PC-9 (cell line): ENCODE measurements around the gene CBLB. TPM values are rescaled to one million over a fixed set of nuclear protein-coding genes. Genes with fewer than 3 reads are reported as not detected.

ENCODE experiments used
- BruUV-seq: library from RNA; stranded (reverse); fragments of 400-500 nt; replicated peaks from 2 replicates; lab custom pipeline; 2021; lab: Mats Ljungman, UMichigan
- CTCF ChIA-PET: fragments of 300-600 bp; sonication (Branson Sonifier 250); formaldehyde crosslinking; loops from one replicate; lab custom pipeline; 2022; ENCODE audit warnings: antibody characterized with exemption; lab: Charles Lee
- POLR2A ChIA-PET: fragments of 300-600 bp; sonication (Branson Sonifier 250); formaldehyde crosslinking; loops from one replicate; lab custom pipeline; 2022; ENCODE audit warnings: antibody characterized with exemption; ENCODE audit not compliant: unreplicated experiment; lab: Charles Lee
- DNase-seq, 2 experiments: peaks; one replicate each; pipeline versions ENCODE4 v3.0.0 to v3.0.0-alpha.2; 2015 to 2022; ENCODE audit warnings: mixed read lengths in 1 of 2
- H2AFZ ChIP-seq: fragments of 200-600 bp; sonication (generic); 2 replicates; pipeline ENCODE4 v1.8.1; 2017; ENCODE audit warnings: antibody characterized with exemption
- H3F3A ChIP-seq: fragments of 200-600 bp; sonication (generic); 2 replicates; pipeline ENCODE4 v1.8.1; 2017; ENCODE audit warnings: antibody characterized with exemption, mild to moderate bottlenecking, low read depth; ENCODE audit not compliant: insufficient read depth
- H3K27ac ChIP-seq: fragments of 200-600 bp; sonication (generic); 2 replicates; pipeline ENCODE4 v1.6.1; 2016; ENCODE audit warnings: mixed run types
- H3K27me3 ChIP-seq: fragments of 200-600 bp; sonication (generic); 2 replicates; pipeline ENCODE4 v1.6.1; 2016; ENCODE audit warnings: low read depth, mixed run types; ENCODE audit not compliant: insufficient read depth
- H3K36me3 ChIP-seq: fragments of 200-600 bp; sonication (generic); 2 replicates; pipeline ENCODE4 v1.6.1; 2016; ENCODE audit warnings: low read depth, mixed run types
- H3K4me1 ChIP-seq: fragments of 200-600 bp; sonication (generic); replicated peaks from 2 replicates; pipeline ENCODE4 v1.6.1; 2016; ENCODE audit warnings: mixed run types; ENCODE audit not compliant: insufficient read depth
- H3K4me2 ChIP-seq: fragments of 200-600 bp; sonication (generic); 2 replicates; pipeline ENCODE4 v1.6.1; 2017; ENCODE audit warnings: mixed run types
- H3K4me3 ChIP-seq: fragments of 200-600 bp; sonication (generic); 2 replicates; pipeline ENCODE4 v1.6.1; 2016; ENCODE audit warnings: mixed run types
- H3K79me2 ChIP-seq: fragments of 200-600 bp; sonication (generic); 2 replicates; pipeline ENCODE4 v1.6.1; 2017; ENCODE audit warnings: low read depth, mixed run types
- H3K9me2 ChIP-seq: fragments of 200-600 bp; sonication (generic); 2 replicates; pipeline ENCODE4 v1.8.1; 2017; ENCODE audit warnings: mild to moderate bottlenecking; ENCODE audit not compliant: insufficient read depth
- H3K9me3 ChIP-seq: fragments of 200-600 bp; sonication (generic); 2 replicates; pipeline ENCODE4 v1.8.1; 2016; ENCODE audit warnings: low read depth; ENCODE audit not compliant: insufficient read depth
- H4K20me1 ChIP-seq: fragments of 200-600 bp; sonication (generic); 2 replicates; pipeline ENCODE4 v1.8.1; 2017; ENCODE audit not compliant: insufficient read depth
- CTCF ChIP-seq: fragments of 200-600 bp; sonication (generic); conservative IDR thresholded peaks from 2 replicates; pipeline ENCODE4 v1.6.1; 2017; ENCODE audit warnings: mixed run types, antibody characterized with exemption, mild to moderate bottlenecking, moderate library complexity
- EZH2 ChIP-seq: fragments of 200-600 bp; sonication (generic); IDR thresholded peaks from 2 replicates; pipeline ENCODE4 v1.8.0; 2017; ENCODE audit warnings: antibody characterized with exemption, low read depth
- intact Hi-C: fragments of 100-400 bp; cut with micrococcal nuclease; formaldehyde crosslinking; loops from one replicate; pipeline ENCODE4 v1.10.0; 2022; ENCODE audit not compliant: unreplicated experiment
- total RNA-seq: library from RNA; stranded (reverse); gene quantifications from 2 replicates; pipeline ENCODE4 v1.2.3, GENCODE V29; 2021

The CBLB gene
- total RNA-seq, 1 experiment from 2014 or later = 44.0 TPM

GRCh38 chr3:105674437-105675065 lies 194.3 kb downstream of the CBLB start:
- H3K4me1 ChIP-seq = no peaks in the 10 kb centered on the region
- TF ChIP-seq EZH2 (no peak), CTCF (no peak)
- H3K9me3 ChIP-seq = no peaks in the 10 kb centered on the region
- POLR2A ChIA-PET = interaction anchor here (0.7 kb wide), 1 partner anchor 1073 kb away, joined by 6 read pairs; no protein-coding TSS in a partner anchor
- H3K4me2 ChIP-seq = no peak overlapping the region
- DNase-seq = no peak
- no peaks in the 10 kb centered on the region for H3K36me3 ChIP-seq
- H3K4me3 ChIP-seq = no peak overlapping the region
- H3K27ac ChIP-seq = no peak overlapping the region
- no TSS peak for BruUV-seq
- H3F3A ChIP-seq = no peaks in the 10 kb centered on the region
- H3K9me2 ChIP-seq = peaks cover 7% of the 10 kb centered on the region; the same call in 1 of the 2 replicates
- intact Hi-C loops = no loop called here
- H3K79me2 ChIP-seq = no peaks in the 10 kb centered on the region
- no peaks in the 10 kb centered on the region for H4K20me1 ChIP-seq
- H3K27me3 ChIP-seq = no peaks in the 10 kb centered on the region
- CTCF ChIA-PET = no interaction called here
- H2AFZ ChIP-seq = no peak overlapping the region

GRCh38 chr3:105672996-105673395 lies 195.8 kb downstream of the CBLB start:
- ChIA-PET POLR2A (interaction anchor here (0.8 kb wide), 1 partner anchor 1340 kb away, joined by 4 read pairs; no protein-coding TSS in a partner anchor), CTCF (no interaction called here)
- Histone ChIP-seq H3K36me3 (no peaks in the 10 kb centered on the region), H3K4me1 (no peaks in the 10 kb centered on the region), H3K9me3 (no peaks in the 10 kb centered on the region), H3K4me3 (no peak overlapping the region), H3K27ac (no peak overlapping the region), H3K9me2 (peaks cover 8% of the 10 kb centered on the region; the same call in 1 of the 2 replicates), H3F3A (no peaks in the 10 kb centered on the region), H3K27me3 (no peaks in the 10 kb centered on the region), H3K79me2 (no peaks in the 10 kb centered on the region), H3K4me2 (no peak overlapping the region), H4K20me1 (no peaks in the 10 kb centered on the region), H2AFZ (no peak overlapping the region)
- TF ChIP-seq EZH2 (no peak), CTCF (no peak)
- DNase-seq = no peak
- intact Hi-C loops = no loop called here
- no TSS peak for BruUV-seq

GRCh38 chr3:105662306-105662705 lies 206.5 kb downstream of the CBLB start:
- no peak overlapping the region for H3K4me3 ChIP-seq
- no peaks in the 10 kb centered on the region for H3K27me3 ChIP-seq
- H3K9me3 ChIP-seq = no peaks in the 10 kb centered on the region
- intact Hi-C loops = no loop called here
- no peak overlapping the region for H3K4me2 ChIP-seq
- DNase-seq = no peak
- H3F3A ChIP-seq = no peaks in the 10 kb centered on the region
- H3K36me3 ChIP-seq = no peaks in the 10 kb centered on the region; the same call in 1 of the 2 replicates
- TF ChIP-seq CTCF = no peak
- TF ChIP-seq EZH2 = no peak
- no TSS peak for BruUV-seq
- H3K4me1 ChIP-seq = no peaks in the 10 kb centered on the region
- H3K27ac ChIP-seq = no peak overlapping the region
- H2AFZ ChIP-seq = no peak overlapping the region
- ChIA-PET POLR2A (no interaction called here), CTCF (no interaction called here)
- H3K9me2 ChIP-seq = no peaks in the 10 kb centered on the region
- H4K20me1 ChIP-seq = no peaks in the 10 kb centered on the region
- no peaks in the 10 kb centered on the region for H3K79me2 ChIP-seq
